Small intestine (tissue), 7 donors: ENCODE results near the gene CFAP221. TPM values are rescaled to one million over a fixed set of nuclear protein-coding genes. Genes with fewer than 3 reads are reported as not detected.

Experiments used
- DNase-seq, 2 donors: peaks; one replicate each; pipeline versions ENCODE4 v3.0.0 to v3.0.0-alpha.2; 2013
- FAIRE-seq: peaks from 2 replicates; lab custom pipeline; 2012; peaks lifted over from hg19 to GRCh38; lab: Jason Lieb, UNC
- H3K27ac ChIP-seq, 3 donors: one replicate each; pipeline ENCODE4 v1.5.1; 2013; ENCODE audit warnings: low read length in 2 of 3, mild to moderate bottlenecking in 2 of 3, control low read depth in 1 of 3, inconsistent platforms in 1 of 3, low read depth in 1 of 3, moderate library complexity in 1 of 3
- H3K27me3 ChIP-seq, 3 donors: one replicate each; pipeline ENCODE4 v1.6.1; 2013; ENCODE audit warnings: low read length in 3 of 3, inconsistent platforms in 1 of 3; ENCODE audit not compliant: control insufficient read depth in 3 of 3, insufficient read depth in 3 of 3
- H3K36me3 ChIP-seq, 3 donors: one replicate each; pipeline ENCODE4 v1.6.1; 2013; ENCODE audit warnings: low read length in 3 of 3, inconsistent platforms in 1 of 3, low read depth in 1 of 3, mild to moderate bottlenecking in 1 of 3, moderate library complexity in 1 of 3; ENCODE audit not compliant: control insufficient read depth in 3 of 3, insufficient read depth in 2 of 3
- H3K4me1 ChIP-seq, 3 donors: one replicate each; pipeline ENCODE4 v1.6.1; 2013; ENCODE audit warnings: low read length in 2 of 3, inconsistent platforms in 1 of 3, low read depth in 1 of 3, mild to moderate bottlenecking in 1 of 3, moderate library complexity in 1 of 3; ENCODE audit not compliant: control insufficient read depth in 3 of 3, insufficient read depth in 2 of 3
- H3K4me3 ChIP-seq, 3 donors: one replicate each; pipeline ENCODE4 v1.5.1; 2013; ENCODE audit warnings: low read length in 3 of 3, control low read depth in 1 of 3, inconsistent platforms in 1 of 3, low read depth in 1 of 3, mild to moderate bottlenecking in 1 of 3, moderate library complexity in 1 of 3
- H3K9me3 ChIP-seq, 2 donors: one replicate each; pipeline ENCODE4 v1.6.1; 2013; ENCODE audit warnings: low read depth in 1 of 2, low read length in 1 of 2; ENCODE audit not compliant: control insufficient read depth in 2 of 2, insufficient read depth in 1 of 2
- WGBS, 3 donors: extraction: QIAGEN DNeasy Blood & Tissue Kit; methylation state at CpG; one replicate each; pipeline ENCODE4 v1.1.7; 2013; 5-methylcytosine and 5-hydroxymethylcytosine counted together
- polyA plus RNA-seq, 4 donors: library from polyadenylated mRNA; stranded (reverse) in 3 of 4; unstranded in 1 of 4; fragments of 200-250 nt in 3 of 4; fragments of 120-200 nt in 1 of 4; gene quantifications; one replicate each; pipeline versions ENCODE4 v1.2.1 to v1.2.3, GENCODE V29; 2013
- donor health status: healthy with polysubstance abuse.
- donor health status: control.
- donor health status: control.
- donor health status: Bipolar disorder and iron deficiency.
- donor health status: healthy.

Gene CFAP221
- polyA plus RNA-seq, 4 donors: 2.2 to 19.4 (median 6.6) TPM

- no peak for FAIRE-seq
Observed at GRCh38 chr2:119517433-119517832, 26.8 kb upstream of the CFAP221 start.

GRCh38 chr2:119518401-119519056 is 25.7 kb upstream of the CFAP221 start:
- H3K27ac ChIP-seq: no peak overlapping the region
- DNase-seq (no peak), FAIRE-seq (no peak)
- WGBS, 3 donors: 80 to 88% (median 82%) methylated on average over 9 to 10 of the region's 10 CpGs
- peaks cover 0 to 6% of the 10 kb centered on the region in 2 donors for H3K9me3 ChIP-seq
- H3K36me3 ChIP-seq: peaks cover 0 to 35% (median 0%) of the 10 kb centered on the region in 3 donors
- H3K27me3 ChIP-seq: peaks cover 0 to 2% (median 0%) of the 10 kb centered on the region in 3 donors
- H3K4me1 ChIP-seq: peaks cover 0 to 24% (median 0%) of the 10 kb centered on the region in 3 donors
- no peak overlapping the region for H3K4me3 ChIP-seq

More at GRCh38 chr2:119517433-119517832, 26.8 kb upstream of the CFAP221 start:
- H3K36me3 ChIP-seq: peaks cover 0 to 37% (median 0%) of the 10 kb centered on the region in 3 donors
- H3K27ac ChIP-seq: peak overlapping the region in 1 of 3 donors; percentile 29
- H3K4me1 ChIP-seq: peaks cover 0 to 24% (median 0%) of the 10 kb centered on the region in 3 donors
- H3K27me3 ChIP-seq: no peaks in the 10 kb centered on the region
- H3K9me3 ChIP-seq: peaks cover 0 to 6% of the 10 kb centered on the region in 2 donors
- no peak overlapping the region for H3K4me3 ChIP-seq
- DNase-seq: peak; percentile 83 to 85
- WGBS, 3 donors: 13 to 27% (median 17%) methylated on average over 7 of the region's 7 CpGs

- Histone ChIP-seq H3K4me1 (peaks cover 0 to 24% (median 0%) of the 10 kb centered on the region in 3 donors), H3K36me3 (peaks cover 0 to 35% (median 0%) of the 10 kb centered on the region in 3 donors), H3K9me3 (peaks cover 0 to 6% of the 10 kb centered on the region in 2 donors), H3K4me3 (no peak overlapping the region), H3K27ac (no peak overlapping the region), H3K27me3 (peaks cover 0 to 7% (median 0%) of the 10 kb centered on the region in 3 donors)
- DNase-seq: no peak
- 90 to 94% (median 93%) methylated on average over 10 of the region's 10 CpGs for WGBS, 3 donors
- no peak for FAIRE-seq
Observed at GRCh38 chr2:119519057-119519408, 25.2 kb upstream of the CFAP221 start.

- FAIRE-seq (no peak), DNase-seq (peak; percentile 58 to 59)
- Histone ChIP-seq H3K9me3 (peaks cover 0 to 6% of the 10 kb centered on the region in 2 donors), H3K4me1 (peaks cover 0 to 28% (median 0%) of the 10 kb centered on the region in 3 donors), H3K36me3 (peaks cover 0 to 24% (median 0%) of the 10 kb centered on the region in 3 donors), H3K4me3 (no peak overlapping the region), H3K27me3 (peaks cover 0 to 7% (median 4%) of the 10 kb centered on the region in 3 donors), H3K27ac (peak overlapping the region in 1 of 3 donors; percentile 84)
- 24 to 70% (median 43%) methylated on average over 3 of the region's 3 CpGs for WGBS, 3 donors
Observed at GRCh38 chr2:119520696-119521432, 23.4 kb upstream of the CFAP221 start.

GRCh38 chr2:119521433-119522050 is 22.7 kb upstream of the CFAP221 start:
- peaks cover 0 to 31% (median 0%) of the 10 kb centered on the region in 3 donors for H3K4me1 ChIP-seq
- H3K36me3 ChIP-seq: peaks cover 0 to 21% (median 0%) of the 10 kb centered on the region in 3 donors
- no peak overlapping the region for H3K4me3 ChIP-seq
- peak overlapping the region in 1 of 3 donors; percentile 84 for H3K27ac ChIP-seq
- WGBS, 3 donors: 24 to 65% (median 34%) methylated on average over 11 of the region's 11 CpGs
- H3K27me3 ChIP-seq: peaks cover 0 to 7% (median 4%) of the 10 kb centered on the region in 3 donors
- FAIRE-seq (no peak), DNase-seq (no peak)
- peaks cover 0 to 6% of the 10 kb centered on the region in 2 donors for H3K9me3 ChIP-seq

GRCh38 chr2:119522671-119523070 is 21.6 kb upstream of the CFAP221 start:
- peak overlapping the region in 1 of 3 donors; percentile 84 for H3K27ac ChIP-seq
- H3K4me1 ChIP-seq: peaks cover 0 to 42% (median 0%) of the 10 kb centered on the region in 3 donors
- WGBS, 3 donors: 14 to 38% (median 28%) methylated on average over 6 of the region's 6 CpGs
- DNase-seq (peak; percentile 60 to 61), FAIRE-seq (no peak)
- H3K36me3 ChIP-seq: peaks cover 0 to 18% (median 0%) of the 10 kb centered on the region in 3 donors
- peak overlapping the region in 2 of 3 donors; percentile 65 to 67 for H3K4me3 ChIP-seq
- peaks cover 0 to 9% (median 7%) of the 10 kb centered on the region in 3 donors for H3K27me3 ChIP-seq
- peaks cover 0 to 6% of the 10 kb centered on the region in 2 donors for H3K9me3 ChIP-seq

GRCh38 chr2:119523383-119523951 is 20.8 kb upstream of the CFAP221 start:
- no peaks in the 10 kb centered on the region for H3K9me3 ChIP-seq
- FAIRE-seq (no peak), DNase-seq (peak in 1 of 2 donors; percentile 41)
- WGBS, 3 donors: 3 to 8% (median 8%) methylated on average over 21 of the region's 21 CpGs
- H3K4me1 ChIP-seq: peaks cover 0 to 46% (median 0%) of the 10 kb centered on the region in 3 donors
- H3K27me3 ChIP-seq: peaks cover 0 to 11% (median 7%) of the 10 kb centered on the region in 3 donors
- peaks cover 0 to 12% (median 0%) of the 10 kb centered on the region in 3 donors for H3K36me3 ChIP-seq
- peak overlapping the region in 2 of 3 donors; percentile 65 to 67 for H3K4me3 ChIP-seq
- peak overlapping the region in 2 of 3 donors; percentile 24 to 84 for H3K27ac ChIP-seq
